H1 (cell line): ENCODE data around the gene ATCAY. TPM values are rescaled to one million over a fixed set of nuclear protein-coding genes. Genes with fewer than 3 reads are reported as not detected.

Experiments used
- CHD7 ChIP-seq: fragments of 300-600 bp; sonication (generic); IDR thresholded peaks from 2 replicates; pipeline ENCODE4 v1.7.1; 2012; ENCODE audit warnings: low read length, moderate library complexity, mild to moderate bottlenecking, inconsistent platforms; ENCODE audit not compliant: insufficient replicate concordance
- HDAC2 ChIP-seq, 2 experiments: fragments of 300-600 bp in 1 of 2; sonication (generic) in 1 of 2; IDR thresholded peaks; 2 replicates each; pipeline ENCODE4 v1.6.1; 2011 to 2012; ENCODE audit warnings: low read depth in 2 of 2, low read length in 2 of 2, mild to moderate bottlenecking in 2 of 2, moderate library complexity in 2 of 2, borderline replicate concordance in 1 of 2, inconsistent platforms in 1 of 2
- KDM1A ChIP-seq: fragments of 200-600, 300-600 bp; sonication (generic); IDR thresholded peaks from 2 replicates; pipeline ENCODE4 v1.7.1; 2016; ENCODE audit warnings: mild to moderate bottlenecking, low read length, borderline replicate concordance
- PHF8 ChIP-seq: fragments of 200-600 bp; sonication (generic); conservative IDR thresholded peaks from 2 replicates; pipeline ENCODE4 v1.7.1; 2012; ENCODE audit warnings: low read depth, mild to moderate bottlenecking, inconsistent platforms, low read length, moderate library complexity
- POLR2A ChIP-seq, 2 experiments: IDR thresholded peaks; 1 replicate in 1 of 2; 2 replicates in 1 of 2; pipeline ENCODE4 v1.6.1; 2011; ENCODE audit warnings: low read depth in 2 of 2, low read length in 2 of 2, mild to moderate bottlenecking in 2 of 2; ENCODE audit errors: control extremely low read depth in 1 of 2
- RXRA ChIP-seq: IDR thresholded peaks from 2 replicates; pipeline ENCODE4 v1.6.1; 2011; ENCODE audit warnings: low read depth, mild to moderate bottlenecking, low read length, moderate library complexity; ENCODE audit not compliant: insufficient read depth
- TAF1 ChIP-seq: IDR thresholded peaks from 2 replicates; pipeline ENCODE4 v1.6.1; 2011; ENCODE audit warnings: mild to moderate bottlenecking, low read depth, low read length
- TBP ChIP-seq: IDR thresholded peaks from 2 replicates; pipeline ENCODE4 v1.6.1; 2011; ENCODE audit warnings: low read depth, low read length, improper control_type of control experiment
- YY1 ChIP-seq: IDR thresholded peaks from 2 replicates; pipeline ENCODE4 v1.6.1; 2011; ENCODE audit warnings: low read depth, mild to moderate bottlenecking, low read length
- polyA plus RNA-seq, 7 experiments: library from polyadenylated mRNA; depleted of rRNA in 3 of 7; stranded (reverse) in 5 of 7; unstranded in 2 of 7; fragments of >200 nt in 5 of 7; fragments of 200-250 nt in 2 of 7; gene quantifications; 1 replicate in 5 of 7; 2 replicates in 1 of 7; 4 replicates in 1 of 7; pipeline versions ENCODE4 v1.2.1 to v1.2.3, GENCODE V29; 2011 to 2013; ENCODE audit warnings: missing spikeins in 2 of 7, mixed read lengths in 2 of 7
- total RNA-seq: library from RNA; stranded (reverse); fragmentation: NEBNext Ultra II Directional; extraction: Animal tissue kit (Norgen Biotek cat#: 25700); gene quantifications from 2 replicates; pipeline ENCODE4 v1.2.1, GENCODE V29; 2021

ATCAY gene
- total and polyA plus RNA-seq, 2 of the 8 experiments (the other 6 are each of a cell fraction or from before 2014, with no cell fraction given): 24.4 to 33.8 TPM

GRCh38 chr19:3880471-3881271, at the start of gene ATCAY (continued):
- TF ChIP-seq CHD7: no peak
- no peak for TF ChIP-seq HDAC2 (IDR thresholded peaks at IDR 0.05; ENCODE audit: borderline replicate concordance in 1 of 2, low read depth in 2 of 2, low read length in 2 of 2)
- TF ChIP-seq POLR2A (IDR thresholded peaks at IDR 0.05; ENCODE audit: control extremely low read depth in 1 of 2, low read depth in 2 of 2, low read length in 2 of 2): peak in 1 of 2 experiments; percentile 76; a peak in 1 of 3 replicates
- TF ChIP-seq TAF1: peak; percentile 74
- peak; percentile 62; the same call in 1 of the 2 replicates for TF ChIP-seq TBP
- TF ChIP-seq RXRA: no peak
- 0 out of 2 replicates have a peak, but pooled peaks have one; percentile 16 for TF ChIP-seq KDM1A
- 0 out of 2 replicates have a peak, but pooled peaks have one; percentile 16 for TF ChIP-seq YY1
- peak; percentile 45; the same call in 1 of the 2 replicates for TF ChIP-seq PHF8
